H1 (cell line): ENCODE data around the gene CDC42EP4. TPM values are rescaled to one million over a fixed set of nuclear protein-coding genes. Genes with fewer than 3 reads are reported as not detected.

Experiments used
- CTCF ChIA-PET: fragments of 300-600 bp; sonication (Branson Sonifier 250); formaldehyde crosslinking; loops from one replicate; lab custom pipeline; 2021; ENCODE audit not compliant: partially characterized antibody; lab: Charles Lee
- POLR2A ChIA-PET: fragments of 300-600 bp; sonication (Branson Sonifier 250); formaldehyde crosslinking; loops from one replicate; lab custom pipeline; 2021; ENCODE audit warnings: inconsistent platforms; ENCODE audit not compliant: partially characterized antibody; lab: Charles Lee
- DNase-seq, 2 experiments: peaks; one replicate each; pipeline versions ENCODE4 v3.0.0 to v3.0.0-alpha.2; 2010 to 2022; ENCODE audit warnings: low spot score in 2 of 2, low read depth in 1 of 2, mixed read lengths in 1 of 2
- FAIRE-seq: peaks from 2 replicates; lab custom pipeline; 2011; peaks lifted over from hg19 to GRCh38; lab: Jason Lieb, UNC
- H2AFZ ChIP-seq: 2 replicates; pipeline ENCODE4 v1.8.1; 2012; ENCODE audit warnings: low read length, inconsistent platforms
- H2AK5ac ChIP-seq: 2 replicates; pipeline ENCODE4 v1.6.1; 2013; ENCODE audit warnings: low read depth, low read length
- H2BK120ac ChIP-seq: replicated peaks from 2 replicates; pipeline ENCODE3; 2013; ENCODE audit warnings: low read depth, low read length, inconsistent platforms
- H2BK12ac ChIP-seq: 2 replicates; pipeline ENCODE4 v1.6.1; 2013; ENCODE audit warnings: low read depth, low read length
- H2BK15ac ChIP-seq: 2 replicates; pipeline ENCODE4 v1.6.1; 2013; ENCODE audit warnings: low read length
- H2BK20ac ChIP-seq: 2 replicates; pipeline ENCODE4 v1.6.1; 2013; ENCODE audit warnings: low read length
- H2BK5ac ChIP-seq: 2 replicates; pipeline ENCODE4 v1.6.1; 2013; ENCODE audit warnings: low read depth, low read length
- H3K14ac ChIP-seq: 2 replicates; pipeline ENCODE4 v1.6.1; 2013; ENCODE audit warnings: inconsistent platforms; ENCODE audit not compliant: insufficient read length
- H3K18ac ChIP-seq: 2 replicates; pipeline ENCODE4 v1.6.1; 2013; ENCODE audit warnings: low read length; ENCODE audit errors: extremely low read depth
- H3K23ac ChIP-seq: 2 replicates; pipeline ENCODE4 v1.6.1; 2013; ENCODE audit warnings: inconsistent platforms; ENCODE audit not compliant: insufficient read length
- H3K23me2 ChIP-seq: 2 replicates; pipeline ENCODE4 v1.6.1; 2013; ENCODE audit warnings: low read depth, low read length
- H3K27ac ChIP-seq: 2 replicates; pipeline ENCODE4 v1.6.1; 2011; ENCODE audit warnings: low read depth, low read length, inconsistent platforms
- H3K27me3 ChIP-seq, 4 experiments: replicated peaks in 1 of 4; 1 replicate in 1 of 4; 2 replicates in 3 of 4; pipeline versions ENCODE4 v1.6.1 to v1.8.1; 2011 to 2013; ENCODE audit warnings: low read length in 3 of 4, mild to moderate bottlenecking in 3 of 4, inconsistent platforms in 2 of 4, mixed read lengths in 2 of 4, moderate library complexity in 1 of 4; ENCODE audit not compliant: control insufficient read depth in 3 of 4, insufficient read depth in 3 of 4; ENCODE audit errors: extremely low read depth in 1 of 4
- H3K36me3 ChIP-seq, 4 experiments: 2 replicates each; pipeline versions ENCODE4 v1.6.1 to v1.8.1; 2011 to 2013; ENCODE audit warnings: mild to moderate bottlenecking in 4 of 4, low read length in 3 of 4, moderate library complexity in 2 of 4, control low read depth in 1 of 4, inconsistent platforms in 1 of 4; ENCODE audit not compliant: insufficient read depth in 4 of 4, control insufficient read depth in 2 of 4
- H3K4ac ChIP-seq: replicated peaks from 2 replicates; pipeline ENCODE3; 2013; ENCODE audit warnings: low read length, low read depth, mixed read lengths, inconsistent platforms; ENCODE audit not compliant: insufficient read length
- H3K4me1 ChIP-seq, 4 experiments: replicated peaks in 1 of 4; 1 replicate in 1 of 4; 2 replicates in 3 of 4; pipeline versions ENCODE4 v1.6.1 to v1.8.1; 2011 to 2013; ENCODE audit warnings: low read length in 3 of 4, inconsistent platforms in 2 of 4, mixed read lengths in 1 of 4; ENCODE audit not compliant: insufficient read depth in 4 of 4, control insufficient read depth in 3 of 4
- H3K4me2 ChIP-seq, 2 experiments: 2 replicates each; pipeline versions ENCODE4 v1.6.1 to v1.8.1; 2011 to 2013; ENCODE audit warnings: low read depth in 2 of 2, low read length in 2 of 2, control low read depth in 1 of 2, inconsistent platforms in 1 of 2, mild to moderate bottlenecking in 1 of 2; ENCODE audit not compliant: insufficient read depth in 1 of 2
- H3K4me3 ChIP-seq, 4 experiments: fragments of 200-600, 300-600 bp in 1 of 4; sonication (generic), shearing (Covaris generic), sonication (Bioruptor Twin) in 1 of 4; 2 replicates each; pipeline versions ENCODE4 v1.5.1 to v1.8.1; 2011 to 2016; ENCODE audit warnings: low read length in 4 of 4, low read depth in 3 of 4, control low read depth in 2 of 4, inconsistent platforms in 2 of 4, mild to moderate bottlenecking in 2 of 4, mixed read lengths in 1 of 4, moderate library complexity in 1 of 4; ENCODE audit not compliant: insufficient read depth in 2 of 4; ENCODE audit errors: extremely low read depth in 1 of 4
- H3K56ac ChIP-seq: replicated peaks from 2 replicates; pipeline ENCODE3; 2013; ENCODE audit warnings: low read depth, mild to moderate bottlenecking, mixed read lengths, low read length, inconsistent platforms; ENCODE audit not compliant: insufficient read length
- H3K79me1 ChIP-seq: 2 replicates; pipeline ENCODE4 v1.6.1; 2013; ENCODE audit warnings: low read depth, low read length, control low read depth
- H3K79me2 ChIP-seq, 2 experiments: 2 replicates each; pipeline versions ENCODE4 v1.6.1 to v1.8.1; 2012 to 2013; ENCODE audit warnings: low read length in 2 of 2, mild to moderate bottlenecking in 2 of 2, inconsistent platforms in 1 of 2; ENCODE audit not compliant: insufficient read depth in 2 of 2, control insufficient read depth in 1 of 2
- H3K9ac ChIP-seq, 4 experiments: replicated peaks in 1 of 4; 1 replicate in 1 of 4; 2 replicates in 3 of 4; pipeline versions ENCODE4 v1.6.1 to v1.8.1; 2011 to 2013; ENCODE audit warnings: low read depth in 3 of 4, low read length in 3 of 4, control low read depth in 2 of 4, mild to moderate bottlenecking in 2 of 4, moderate library complexity in 2 of 4, inconsistent platforms in 1 of 4; ENCODE audit errors: extremely low read depth in 1 of 4
- H3K9me3 ChIP-seq, 2 experiments: 2 replicates each; pipeline versions ENCODE4 v1.6.1 to v1.8.1; 2012 to 2013; ENCODE audit warnings: mild to moderate bottlenecking in 2 of 2, moderate library complexity in 2 of 2, control low read depth in 1 of 2, inconsistent platforms in 1 of 2, low read depth in 1 of 2, low read length in 1 of 2, mixed read lengths in 1 of 2; ENCODE audit not compliant: insufficient read depth in 2 of 2
- H4K20me1 ChIP-seq, 2 experiments: replicated peaks in 1 of 2; 2 replicates each; pipeline versions ENCODE3 to v1.8.1; 2011 to 2013; ENCODE audit warnings: inconsistent platforms in 2 of 2, low read length in 2 of 2, mild to moderate bottlenecking in 1 of 2; ENCODE audit not compliant: insufficient read depth in 2 of 2, control insufficient read depth in 1 of 2
- H4K5ac ChIP-seq: 2 replicates; pipeline ENCODE4 v1.6.1; 2013; ENCODE audit warnings: low read length, low read depth, mixed read lengths, inconsistent platforms; ENCODE audit not compliant: insufficient read length
- H4K8ac ChIP-seq: 2 replicates; pipeline ENCODE4 v1.8.0; 2013; ENCODE audit warnings: mild to moderate bottlenecking, moderate library complexity, low read length, inconsistent platforms; ENCODE audit not compliant: insufficient read depth; ENCODE audit errors: extremely low read depth
- H4K91ac ChIP-seq: replicated peaks from 2 replicates; pipeline ENCODE3; 2013; ENCODE audit warnings: low read length, mixed read lengths, inconsistent platforms; ENCODE audit not compliant: insufficient read length
- CTBP2 ChIP-seq: IDR thresholded peaks from 2 replicates; pipeline ENCODE4 v1.7.0; 2011; ENCODE audit warnings: borderline replicate concordance, mild to moderate bottlenecking, moderate library complexity, mixed read lengths, low read length; ENCODE audit not compliant: insufficient read depth, insufficient read length
- PHF8 ChIP-seq: fragments of 200-600 bp; sonication (generic); conservative IDR thresholded peaks from 2 replicates; pipeline ENCODE4 v1.7.1; 2012; ENCODE audit warnings: low read depth, mild to moderate bottlenecking, inconsistent platforms, low read length, moderate library complexity
- POLR2AphosphoS5 ChIP-seq: IDR thresholded peaks from 2 replicates; pipeline ENCODE4 v1.6.1; 2011; ENCODE audit warnings: low read depth, low read length
- RFX5 ChIP-seq: IDR thresholded peaks from 2 replicates; pipeline ENCODE4 v1.6.1; 2011; ENCODE audit warnings: low read depth, low read length, improper control_type of control experiment, borderline replicate concordance
- RXRA ChIP-seq: IDR thresholded peaks from 2 replicates; pipeline ENCODE4 v1.6.1; 2011; ENCODE audit warnings: low read depth, mild to moderate bottlenecking, low read length, moderate library complexity; ENCODE audit not compliant: insufficient read depth
- SP2 ChIP-seq: IDR thresholded peaks from 2 replicates; pipeline ENCODE4 v1.6.1; 2012; ENCODE audit warnings: mild to moderate bottlenecking, low read length, inconsistent platforms
- WGBS, 2 experiments: shearing (Covaris generic) in 1 of 2; methylation state at CpG; one replicate each; pipeline versions ENCODE4 v1.1.6 to v1.1.7; 2013 to 2015; ENCODE audit warnings: low lambda C conversion rate in 2 of 2, mixed read lengths in 2 of 2, inconsistent platforms in 1 of 2, low coverage in 1 of 2, missing lambda C conversion rate in 1 of 2; ENCODE audit not compliant: insufficient replicate concordance in 2 of 2, insufficient coverage in 1 of 2, insufficient read length in 1 of 2; ENCODE audit errors: extremely low coverage in 1 of 2, missing lambda C conversion rate in 1 of 2; 5-methylcytosine and 5-hydroxymethylcytosine counted together
- polyA plus RNA-seq, 7 experiments: library from polyadenylated mRNA; depleted of rRNA in 3 of 7; stranded (reverse) in 5 of 7; unstranded in 2 of 7; fragments of >200 nt in 5 of 7; fragments of 200-250 nt in 2 of 7; gene quantifications; 1 replicate in 5 of 7; 2 replicates in 1 of 7; 4 replicates in 1 of 7; pipeline versions ENCODE4 v1.2.1 to v1.2.3, GENCODE V29; 2011 to 2013; ENCODE audit warnings: missing spikeins in 2 of 7, mixed read lengths in 2 of 7
- total RNA-seq: library from RNA; stranded (reverse); fragmentation: NEBNext Ultra II Directional; extraction: Animal tissue kit (Norgen Biotek cat#: 25700); gene quantifications from 2 replicates; pipeline ENCODE4 v1.2.1, GENCODE V29; 2021

The CDC42EP4 gene
- total and polyA plus RNA-seq, 2 of the 8 experiments (the other 6 are each of a cell fraction or from before 2014, with no cell fraction given), result 8.8 to 12.6 TPM

DNA sequence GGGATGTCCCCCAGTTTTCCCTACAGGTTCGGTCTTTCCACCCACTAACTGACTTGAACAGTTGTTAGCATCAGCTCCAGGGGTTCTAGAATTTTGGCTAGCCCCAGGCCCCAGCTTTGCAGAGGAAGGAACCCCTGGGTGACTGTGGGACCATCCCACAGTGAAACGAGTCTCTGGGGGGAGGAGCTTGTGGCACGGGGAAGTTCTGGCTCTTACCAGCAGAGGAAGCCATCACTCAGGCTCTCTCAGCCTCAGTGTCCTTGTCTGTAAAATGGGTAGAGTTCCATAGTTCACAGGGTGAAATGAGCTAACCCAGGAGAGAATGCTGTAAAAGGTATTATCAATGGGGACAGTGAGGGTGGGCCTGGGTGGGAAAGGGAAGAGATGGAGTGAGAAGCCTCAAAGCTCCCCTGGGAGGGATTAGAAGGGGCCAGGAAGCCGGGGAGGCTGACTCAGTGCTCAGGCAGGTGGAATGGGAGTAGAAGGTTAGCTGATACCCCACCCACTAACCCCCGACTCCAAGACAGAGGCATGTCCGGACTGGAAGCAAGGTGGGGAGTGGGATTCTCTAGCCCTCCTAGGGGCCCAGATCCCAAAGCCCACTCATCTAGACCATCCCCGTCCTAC lies 30.9 kb upstream of the CDC42EP4 start:
- Histone ChIP-seq H2AFZ (no peak overlapping the region), H4K8ac (peak overlapping the region; percentile 66; the same call in 1 of the 2 replicates), H3K18ac (peak overlapping the region; percentile 96), H3K23ac (no peak overlapping the region), H3K14ac (peak overlapping the region; percentile 13), H3K4me3 (peak overlapping the region in 3 of 4 experiments; percentile 9 to 41 (median 23); a peak in 5 of 8 replicates), H3K79me1 (no peaks in the 10 kb centered on the region), H2BK12ac (peak overlapping the region; percentile 97), H3K4me2 (peak overlapping the region; percentile 50 to 67), H3K79me2 (no peaks in the 10 kb centered on the region), H3K9me3 (no peaks in the 10 kb centered on the region), H3K4me1 (peaks cover 10 to 35% (median 27%) of the 10 kb centered on the region in 4 experiments), H3K4ac (peak overlapping the region; percentile 92), H3K56ac (peak overlapping the region; percentile 55), H4K91ac (peak overlapping the region; percentile 99), H3K9ac (peak overlapping the region in 2 of 4 experiments; percentile 53 to 56; a peak in 5 of 7 replicates), H2BK20ac (peak overlapping the region; percentile 96), H4K20me1 (no peaks in the 10 kb centered on the region), H2AK5ac (peak overlapping the region; percentile 66), H4K5ac (peak overlapping the region; percentile 87), H3K36me3 (no peaks in the 10 kb centered on the region), H2BK5ac (peak overlapping the region; percentile 94), H3K27me3 (no peaks in the 10 kb centered on the region), H3K27ac (peak overlapping the region; percentile 82), H3K23me2 (no peaks in the 10 kb centered on the region; the same call in 1 of the 2 replicates), H2BK120ac (peak overlapping the region; percentile 92), H2BK15ac (peak overlapping the region; percentile 19; the same call in 1 of the 2 replicates)
- 19% methylated on average over 6 of the region's 7 CpGs; no CpG with 5 or more reads in 1 of the 2 experiments for whole genome bisulfite sequencing, 2 experiments
- ChIA-PET CTCF (interaction anchor here (1.0 to 5.4 kb wide), 12 partner anchors 9 to 262 kb away, joined by 3 to 53 read pairs (median 4); partner anchors contain the start of gene CDC42EP4), POLR2A (interaction anchor here (0.8 to 4.5 kb wide), 11 partner anchors 10 to 116 kb away, joined by 3 to 49 read pairs (median 5); partner anchors contain the start of gene CDC42EP4)
- peak; percentile 58 for FAIRE-seq
- DNase-seq, result no peak
- no peak for TF ChIP-seq CTBP2
- TF ChIP-seq RFX5, result no peak
- TF ChIP-seq PHF8, result no peak
- TF ChIP-seq SP2, result no peak
- TF ChIP-seq RXRA, result no peak
- TF ChIP-seq POLR2AphosphoS5, result no peak
